ENCODE data around the gene FRMD3.

DNA sequence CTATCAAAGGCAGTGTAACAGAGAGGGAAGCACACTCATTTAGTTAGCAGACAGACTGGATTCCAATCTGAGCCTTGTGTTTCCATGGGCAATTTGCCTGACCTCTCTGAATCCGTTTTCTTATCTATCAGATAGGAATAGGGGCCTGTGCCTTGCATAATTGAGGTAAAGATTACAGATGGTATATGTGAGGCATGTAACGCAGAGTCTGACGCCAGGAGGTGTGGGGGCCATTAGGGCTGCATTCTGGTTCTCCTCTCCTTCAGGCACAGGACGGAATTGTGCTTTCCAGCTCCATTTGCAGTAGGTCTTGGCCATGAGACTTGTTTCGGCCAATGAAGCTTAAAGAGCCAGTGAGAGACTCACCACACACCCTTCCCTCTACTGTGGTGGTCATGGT lies 97.6 kb downstream of the FRMD3 start:
- TF ChIP-seq, protein P1, sequence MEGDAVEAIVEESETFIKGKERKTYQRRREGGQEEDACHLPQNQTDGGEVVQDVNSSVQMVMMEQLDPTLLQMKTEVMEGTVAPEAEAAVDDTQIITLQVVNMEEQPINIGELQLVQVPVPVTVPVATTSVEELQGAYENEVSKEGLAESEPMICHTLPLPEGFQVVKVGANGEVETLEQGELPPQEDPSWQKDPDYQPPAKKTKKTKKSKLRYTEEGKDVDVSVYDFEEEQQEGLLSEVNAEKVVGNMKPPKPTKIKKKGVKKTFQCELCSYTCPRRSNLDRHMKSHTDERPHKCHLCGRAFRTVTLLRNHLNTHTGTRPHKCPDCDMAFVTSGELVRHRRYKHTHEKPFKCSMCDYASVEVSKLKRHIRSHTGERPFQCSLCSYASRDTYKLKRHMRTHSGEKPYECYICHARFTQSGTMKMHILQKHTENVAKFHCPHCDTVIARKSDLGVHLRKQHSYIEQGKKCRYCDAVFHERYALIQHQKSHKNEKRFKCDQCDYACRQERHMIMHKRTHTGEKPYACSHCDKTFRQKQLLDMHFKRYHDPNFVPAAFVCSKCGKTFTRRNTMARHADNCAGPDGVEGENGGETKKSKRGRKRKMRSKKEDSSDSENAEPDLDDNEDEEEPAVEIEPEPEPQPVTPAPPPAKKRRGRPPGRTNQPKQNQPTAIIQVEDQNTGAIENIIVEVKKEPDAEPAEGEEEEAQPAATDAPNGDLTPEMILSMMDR (conservative IDR thresholded peaks at IDR 0.05) = no peak
- no peak for TF ChIP-seq EZH2 (IDR thresholded peaks at IDR 0.05; ENCODE audit: low read depth)
